HEK293 (cell line): ENCODE measurements around the gene ZNF444.

Experiments used
- CTCF ChIA-PET: fragments of 350-600 bp; formaldehyde crosslinking; extraction: SDS; loops from one replicate; lab custom pipeline; 2021; ENCODE audit warnings: antibody characterized with exemption; lab: Yijun Ruan, JAX
- POLR2A ChIA-PET: fragments of 300-600 bp; formaldehyde crosslinking; extraction: SDS; loops from one replicate; lab custom pipeline; 2020; ENCODE audit warnings: antibody characterized with exemption, inconsistent platforms; lab: Yijun Ruan, JAX
- H3K27ac ChIP-seq: fragments of 200-500 bp; sonication (Bioruptor generic); 2 replicates; pipeline ENCODE4 v1.5.1; 2014; ENCODE audit warnings: low read depth, low read length, control low read depth, inconsistent platforms; ENCODE audit errors: extremely low read depth
- H3K36me3 ChIP-seq, 2 experiments: fragments of 200-500 bp in 1 of 2; sonication (Bioruptor generic) in 1 of 2; 1 replicate in 1 of 2; 2 replicates in 1 of 2; pipeline ENCODE4 v1.5.1; 2014 to 2017; ENCODE audit warnings: inconsistent platforms in 2 of 2, low read length in 2 of 2; ENCODE audit not compliant: control insufficient read depth in 2 of 2, insufficient read depth in 1 of 2
- H3K4me1 ChIP-seq: fragments of 200-500 bp; sonication (Bioruptor generic); 2 replicates; pipeline ENCODE4 v1.5.1; 2014; ENCODE audit warnings: mild to moderate bottlenecking, low read length, inconsistent platforms; ENCODE audit not compliant: control insufficient read depth, insufficient read depth
- H3K4me3 ChIP-seq: 2 replicates; pipeline ENCODE4 v1.5.1; 2011; ENCODE audit warnings: low read depth, mild to moderate bottlenecking, control low read depth, low read length, moderate library complexity
- H3K9me3 ChIP-seq: fragments of 200-500 bp; sonication (Bioruptor generic); 2 replicates; pipeline ENCODE4 v1.5.1; 2014; ENCODE audit warnings: low read depth, low read length, inconsistent platforms; ENCODE audit not compliant: control insufficient read depth, insufficient read depth
- KLF10 ChIP-seq: fragments of 450-650 bp; IDR thresholded peaks from 2 replicates; pipeline ENCODE4 v1.5.1; 2018; ENCODE audit warnings: missing biosample characterization, mild to moderate bottlenecking, missing genetic modification characterization
- KLF16 ChIP-seq: fragments of 450-650 bp; formaldehyde crosslinking; IDR thresholded peaks from 2 replicates; pipeline ENCODE4 v1.5.1; 2017; ENCODE audit warnings: missing biosample characterization, missing genetic modification characterization
- KLF7 ChIP-seq: fragments of 450-650 bp; formaldehyde crosslinking; IDR thresholded peaks from 2 replicates; pipeline ENCODE4 v1.5.1; 2016; ENCODE audit warnings: missing biosample characterization, missing genetic modification characterization, borderline replicate concordance
- KLF8 ChIP-seq: fragments of 450-650 bp; formaldehyde crosslinking; IDR thresholded peaks from 2 replicates; pipeline ENCODE4 v1.5.1; 2016; ENCODE audit warnings: missing biosample characterization, missing genetic modification characterization
- MYNN ChIP-seq: fragments of 450-650 bp; formaldehyde crosslinking; IDR thresholded peaks from 2 replicates; pipeline ENCODE4 v1.5.1; 2016; ENCODE audit warnings: missing biosample characterization, missing genetic modification characterization, borderline replicate concordance
- RBAK ChIP-seq: fragments of 450-650 bp; formaldehyde crosslinking; IDR thresholded peaks from 2 replicates; pipeline ENCODE4 v1.5.1; 2016; ENCODE audit warnings: missing biosample characterization, missing genetic modification characterization
- SCRT2 ChIP-seq: fragments of 450-650 bp; formaldehyde crosslinking; IDR thresholded peaks from 2 replicates; pipeline ENCODE4 v1.5.1; 2016; ENCODE audit warnings: missing biosample characterization, missing genetic modification characterization
- TCF7L2 ChIP-seq: IDR thresholded peaks from 2 replicates; pipeline ENCODE4 v1.6.1; 2011; ENCODE audit warnings: low read depth, mild to moderate bottlenecking, inconsistent platforms, low read length, moderate library complexity, borderline replicate concordance
- YY1 ChIP-seq: fragments of 450-650 bp; formaldehyde crosslinking; IDR thresholded peaks from 2 replicates; pipeline ENCODE4 v1.5.1; 2018; ENCODE audit warnings: missing biosample characterization, missing genetic modification characterization
- ZBTB7A ChIP-seq: fragments of 450-650 bp; formaldehyde crosslinking; IDR thresholded peaks from 2 replicates; pipeline ENCODE4 v1.5.1; 2016; ENCODE audit warnings: low read depth, missing biosample characterization, missing genetic modification characterization
- ZBTB8A ChIP-seq: fragments of 450-650 bp; formaldehyde crosslinking; IDR thresholded peaks from 2 replicates; pipeline ENCODE4 v1.5.1; 2016; ENCODE audit warnings: missing biosample characterization, missing genetic modification characterization
- ZNF221 ChIP-seq: fragments of 450-650 bp; formaldehyde crosslinking; IDR thresholded peaks from 2 replicates; pipeline ENCODE4 v1.5.1; 2017; ENCODE audit warnings: missing biosample characterization, missing genetic modification characterization, borderline replicate concordance
- ZNF239 ChIP-seq: fragments of 450-650 bp; formaldehyde crosslinking; IDR thresholded peaks from 2 replicates; pipeline ENCODE4 v1.5.1; 2016; ENCODE audit warnings: missing biosample characterization, missing genetic modification characterization
- ZNF274 ChIP-seq, 2 experiments: fragments of 200-500 bp in 1 of 2; fragments of 450-650 bp in 1 of 2; sonication (Bioruptor generic) in 1 of 2; formaldehyde crosslinking in 1 of 2; IDR thresholded peaks; 2 replicates each; pipeline versions ENCODE4 v1.5.1 to v1.6.1; 2014 to 2016; ENCODE audit warnings: borderline replicate concordance in 1 of 2, inconsistent platforms in 1 of 2, low read length in 1 of 2, missing biosample characterization in 1 of 2, missing genetic modification characterization in 1 of 2
- ZNF510 ChIP-seq: fragments of 450-650 bp; formaldehyde crosslinking; IDR thresholded peaks from 2 replicates; pipeline ENCODE4 v1.5.1; 2018; ENCODE audit warnings: mild to moderate bottlenecking, missing genetic modification characterization, missing biosample characterization; ENCODE audit not compliant: insufficient replicate concordance
- ZNF585B ChIP-seq: fragments of 450-650 bp; formaldehyde crosslinking; IDR thresholded peaks from 2 replicates; pipeline ENCODE4 v1.5.1; 2016; ENCODE audit warnings: missing biosample characterization, missing genetic modification characterization
- ZNF660 ChIP-seq: fragments of 450-650 bp; IDR thresholded peaks from 2 replicates; pipeline ENCODE4 v1.5.1; 2018; ENCODE audit warnings: missing biosample characterization, mild to moderate bottlenecking, missing genetic modification characterization
- ZNF747 ChIP-seq: fragments of 450-650 bp; formaldehyde crosslinking; IDR thresholded peaks from 2 replicates; pipeline ENCODE4 v1.5.1; 2016; ENCODE audit warnings: missing biosample characterization, missing genetic modification characterization
- ZNF830 ChIP-seq: fragments of 450-650 bp; IDR thresholded peaks from 2 replicates; pipeline ENCODE4 v1.5.0; 2018; ENCODE audit warnings: missing biosample characterization, missing genetic modification characterization, low read depth, mild to moderate bottlenecking, moderate library complexity
- ZNF837 ChIP-seq: fragments of 450-650 bp; formaldehyde crosslinking; IDR thresholded peaks from 2 replicates; pipeline ENCODE4 v1.5.1; 2016; ENCODE audit warnings: missing biosample characterization, missing genetic modification characterization
- TF ChIP-seq, protein P1 (sequence below): fragments of 450-650 bp; formaldehyde crosslinking; IDR thresholded peaks from 2 replicates; pipeline ENCODE4; 2016; ENCODE audit warnings: missing biosample characterization, missing genetic modification characterization
- TF ChIP-seq, protein P2 (sequence below): fragments of 450-650 bp; formaldehyde crosslinking; IDR thresholded peaks from 2 replicates; pipeline ENCODE4 v1.5.1; 2016; ENCODE audit warnings: missing biosample characterization, missing genetic modification characterization, borderline replicate concordance
- TF ChIP-seq, protein P3 (sequence below): fragments of 450-650 bp; formaldehyde crosslinking; IDR thresholded peaks from 2 replicates; pipeline ENCODE4 v1.5.1; 2016; ENCODE audit warnings: missing biosample characterization, missing genetic modification characterization
- TF ChIP-seq, protein P4 (sequence below): fragments of 450-650 bp; formaldehyde crosslinking; IDR thresholded peaks from 2 replicates; pipeline ENCODE4 v1.5.1; 2016; ENCODE audit warnings: missing biosample characterization, missing genetic modification characterization

ZNF444 gene

DNA sequence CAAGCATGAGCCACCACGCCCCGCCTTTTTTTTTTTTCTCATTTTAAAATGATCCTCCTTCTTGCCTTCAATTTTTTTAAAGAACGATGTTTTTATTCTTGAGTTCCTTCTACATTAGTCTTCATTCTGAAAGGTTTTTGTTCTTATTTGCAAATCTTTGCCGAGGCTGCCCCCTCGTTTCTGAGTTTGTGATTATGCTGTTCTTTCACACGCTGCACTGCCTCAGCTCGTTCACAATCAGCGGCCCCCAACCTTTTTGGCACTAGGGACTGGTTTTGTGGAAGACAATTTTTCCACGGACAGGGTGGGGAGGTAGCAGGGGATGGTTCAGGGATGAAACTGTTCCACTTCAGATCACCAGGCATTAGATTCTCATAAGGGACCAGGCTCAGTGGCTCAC is 46.6 kb upstream of the ZNF444 start:
- Histone ChIP-seq H3K4me3 (no peak overlapping the region), H3K9me3 (no peaks in the 10 kb centered on the region), H3K4me1 (peaks cover 5% of the 10 kb centered on the region), H3K27ac (no peak overlapping the region), H3K36me3 (peaks cover 8 to 44% of the 10 kb centered on the region in 2 experiments; a peak in 2 of 3 replicates)
- TF ChIP-seq ZNF660 (no peak), MYNN (tag by site-specific recombination) (no peak), ZNF747 (tag by site-specific recombination) (no peak), KLF10 (tag by site-specific recombination) (no peak), ZNF274 (IDR thresholded peaks at IDR 0.05; ENCODE audit: low read length) (no peak), ZNF274 (tag by site-specific recombination; IDR thresholded peaks at IDR 0.05; ENCODE audit: borderline replicate concordance) (no peak), ZNF837 (tag by site-specific recombination) (no peak), ZBTB8A (tag by site-specific recombination) (no peak), TCF7L2 (no peak), YY1 (tag by site-specific recombination) (no peak), ZNF239 (tag by site-specific recombination) (no peak), ZNF585B (tag by site-specific recombination) (no peak), KLF8 (tag by site-specific recombination) (no peak)
- TF ChIP-seq, protein P1, sequence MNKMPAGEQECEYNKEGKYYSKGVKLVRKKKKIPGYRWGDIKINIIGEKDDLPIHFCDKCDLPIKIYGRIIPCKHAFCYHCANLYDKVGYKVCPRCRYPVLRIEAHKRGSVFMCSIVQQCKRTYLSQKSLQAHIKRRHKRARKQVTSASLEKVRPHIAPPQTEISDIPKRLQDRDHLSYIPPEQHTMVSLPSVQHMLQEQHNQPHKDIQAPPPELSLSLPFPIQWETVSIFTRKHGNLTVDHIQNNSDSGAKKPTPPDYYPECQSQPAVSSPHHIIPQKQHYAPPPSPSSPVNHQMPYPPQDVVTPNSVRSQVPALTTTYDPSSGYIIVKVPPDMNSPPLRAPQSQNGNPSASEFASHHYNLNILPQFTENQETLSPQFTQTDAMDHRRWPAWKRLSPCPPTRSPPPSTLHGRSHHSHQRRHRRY, result no peak
- TF ChIP-seq, protein P2, sequence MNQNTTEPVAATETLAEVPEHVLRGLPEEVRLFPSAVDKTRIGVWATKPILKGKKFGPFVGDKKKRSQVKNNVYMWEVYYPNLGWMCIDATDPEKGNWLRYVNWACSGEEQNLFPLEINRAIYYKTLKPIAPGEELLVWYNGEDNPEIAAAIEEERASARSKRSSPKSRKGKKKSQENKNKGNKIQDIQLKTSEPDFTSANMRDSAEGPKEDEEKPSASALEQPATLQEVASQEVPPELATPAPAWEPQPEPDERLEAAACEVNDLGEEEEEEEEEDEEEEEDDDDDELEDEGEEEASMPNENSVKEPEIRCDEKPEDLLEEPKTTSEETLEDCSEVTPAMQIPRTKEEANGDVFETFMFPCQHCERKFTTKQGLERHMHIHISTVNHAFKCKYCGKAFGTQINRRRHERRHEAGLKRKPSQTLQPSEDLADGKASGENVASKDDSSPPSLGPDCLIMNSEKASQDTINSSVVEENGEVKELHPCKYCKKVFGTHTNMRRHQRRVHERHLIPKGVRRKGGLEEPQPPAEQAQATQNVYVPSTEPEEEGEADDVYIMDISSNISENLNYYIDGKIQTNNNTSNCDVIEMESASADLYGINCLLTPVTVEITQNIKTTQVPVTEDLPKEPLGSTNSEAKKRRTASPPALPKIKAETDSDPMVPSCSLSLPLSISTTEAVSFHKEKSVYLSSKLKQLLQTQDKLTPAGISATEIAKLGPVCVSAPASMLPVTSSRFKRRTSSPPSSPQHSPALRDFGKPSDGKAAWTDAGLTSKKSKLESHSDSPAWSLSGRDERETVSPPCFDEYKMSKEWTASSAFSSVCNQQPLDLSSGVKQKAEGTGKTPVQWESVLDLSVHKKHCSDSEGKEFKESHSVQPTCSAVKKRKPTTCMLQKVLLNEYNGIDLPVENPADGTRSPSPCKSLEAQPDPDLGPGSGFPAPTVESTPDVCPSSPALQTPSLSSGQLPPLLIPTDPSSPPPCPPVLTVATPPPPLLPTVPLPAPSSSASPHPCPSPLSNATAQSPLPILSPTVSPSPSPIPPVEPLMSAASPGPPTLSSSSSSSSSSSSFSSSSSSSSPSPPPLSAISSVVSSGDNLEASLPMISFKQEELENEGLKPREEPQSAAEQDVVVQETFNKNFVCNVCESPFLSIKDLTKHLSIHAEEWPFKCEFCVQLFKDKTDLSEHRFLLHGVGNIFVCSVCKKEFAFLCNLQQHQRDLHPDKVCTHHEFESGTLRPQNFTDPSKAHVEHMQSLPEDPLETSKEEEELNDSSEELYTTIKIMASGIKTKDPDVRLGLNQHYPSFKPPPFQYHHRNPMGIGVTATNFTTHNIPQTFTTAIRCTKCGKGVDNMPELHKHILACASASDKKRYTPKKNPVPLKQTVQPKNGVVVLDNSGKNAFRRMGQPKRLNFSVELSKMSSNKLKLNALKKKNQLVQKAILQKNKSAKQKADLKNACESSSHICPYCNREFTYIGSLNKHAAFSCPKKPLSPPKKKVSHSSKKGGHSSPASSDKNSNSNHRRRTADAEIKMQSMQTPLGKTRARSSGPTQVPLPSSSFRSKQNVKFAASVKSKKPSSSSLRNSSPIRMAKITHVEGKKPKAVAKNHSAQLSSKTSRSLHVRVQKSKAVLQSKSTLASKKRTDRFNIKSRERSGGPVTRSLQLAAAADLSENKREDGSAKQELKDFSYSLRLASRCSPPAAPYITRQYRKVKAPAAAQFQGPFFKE (tag by site-specific recombination), result no peak
- TF ChIP-seq, protein P3, sequence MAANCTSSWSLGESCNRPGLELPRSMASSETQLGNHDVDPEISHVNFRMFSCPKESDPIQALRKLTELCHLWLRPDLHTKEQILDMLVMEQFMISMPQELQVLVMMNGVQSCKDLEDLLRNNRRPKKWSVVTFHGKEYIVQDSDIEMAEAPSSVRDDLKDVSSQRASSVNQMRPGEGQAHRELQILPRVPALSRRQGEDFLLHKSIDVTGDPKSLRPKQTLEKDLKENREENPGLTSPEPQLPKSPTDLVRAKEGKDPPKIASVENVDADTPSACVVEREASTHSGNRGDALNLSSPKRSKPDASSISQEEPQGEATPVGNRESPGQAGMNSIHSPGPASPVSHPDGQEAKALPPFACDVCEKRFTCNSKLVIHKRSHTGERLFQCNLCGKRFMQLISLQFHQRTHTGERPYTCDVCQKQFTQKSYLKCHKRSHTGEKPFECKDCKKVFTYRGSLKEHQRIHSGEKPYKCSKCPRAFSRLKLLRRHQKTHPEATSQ (tag by site-specific recombination), result no peak
- ChIA-PET CTCF (interaction anchor here (3.7 kb wide), 1 partner anchor 13 kb away, joined by 15 read pairs; no protein-coding TSS in a partner anchor), POLR2A (no interaction called here)

DNA sequence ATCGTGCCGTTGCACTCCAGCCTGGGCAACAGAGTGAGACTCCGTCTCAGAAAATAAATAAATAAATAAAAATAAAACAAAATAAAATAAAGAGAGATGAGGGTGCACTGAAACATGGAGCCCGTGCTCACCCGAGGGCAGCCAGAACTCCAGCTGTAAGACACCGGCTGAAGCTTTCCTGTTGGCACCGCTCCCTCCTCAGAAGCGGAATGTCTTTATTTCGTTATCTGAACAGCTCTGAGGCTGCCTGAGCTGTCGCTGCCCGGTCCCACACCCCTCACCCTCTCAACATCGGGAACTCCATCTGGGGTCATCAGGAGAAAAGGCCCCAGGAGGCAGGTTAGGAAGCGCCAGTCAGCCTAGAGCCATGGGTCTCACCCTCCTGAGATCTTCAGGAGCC is 44.4 kb upstream of the ZNF444 start:
- Histone ChIP-seq H3K27ac (no peak overlapping the region), H3K36me3 (peaks cover 8 to 56% of the 10 kb centered on the region in 2 experiments; a peak in 2 of 3 replicates), H3K4me1 (no peaks in the 10 kb centered on the region), H3K4me3 (no peak overlapping the region), H3K9me3 (no peaks in the 10 kb centered on the region)
- ChIA-PET POLR2A (no interaction called here), CTCF (interaction anchor here (0.7 to 3.7 kb wide), 2 partner anchors 15 to 175 kb away, joined by 4 to 15 read pairs; no protein-coding TSS in a partner anchor)
- TF ChIP-seq, protein P1, result no peak
- TF ChIP-seq ZNF510 (tag by site-specific recombination), result no peak
- TF ChIP-seq, protein P4, sequence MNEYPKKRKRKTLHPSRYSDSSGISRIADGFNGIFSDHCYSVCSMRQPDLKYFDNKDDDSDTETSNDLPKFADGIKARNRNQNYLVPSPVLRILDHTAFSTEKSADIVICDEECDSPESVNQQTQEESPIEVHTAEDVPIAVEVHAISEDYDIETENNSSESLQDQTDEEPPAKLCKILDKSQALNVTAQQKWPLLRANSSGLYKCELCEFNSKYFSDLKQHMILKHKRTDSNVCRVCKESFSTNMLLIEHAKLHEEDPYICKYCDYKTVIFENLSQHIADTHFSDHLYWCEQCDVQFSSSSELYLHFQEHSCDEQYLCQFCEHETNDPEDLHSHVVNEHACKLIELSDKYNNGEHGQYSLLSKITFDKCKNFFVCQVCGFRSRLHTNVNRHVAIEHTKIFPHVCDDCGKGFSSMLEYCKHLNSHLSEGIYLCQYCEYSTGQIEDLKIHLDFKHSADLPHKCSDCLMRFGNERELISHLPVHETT (tag by site-specific recombination), result no peak
- TF ChIP-seq ZBTB7A (tag by site-specific recombination), result no peak
- no peak for TF ChIP-seq ZNF830 (tag by site-specific recombination)
- no peak for TF ChIP-seq KLF7 (tag by site-specific recombination)
- no peak for TF ChIP-seq SCRT2 (tag by site-specific recombination)
- TF ChIP-seq KLF16 (tag by site-specific recombination), result no peak
- TF ChIP-seq ZNF221 (tag by site-specific recombination), result no peak
- no peak for TF ChIP-seq RBAK (tag by site-specific recombination)
